Activated CD8-positive, alpha-beta memory T cell treated with anti-CD3 and anti-CD28 coated beads for 4 hours (primary cell): Measurements from ENCODE around the gene POM121L2.
A peak's percentile ranks its signal among the peaks of the same experiment; 100 is the strongest.

Source experiments
- DNase-seq, 2 donors: peaks; one replicate each; pipeline ENCODE4 v3.0.0-alpha.2; 2020; ENCODE audit warnings: low read depth in 2 of 2

Gene POM121L2

GRCh38 chr6:27312146-27312949, at the start of gene POM121L2:
POM121L2 (minus strand) TSS chr6:27312273; CDS start chr6:27312170, 103 bp downstream.
- DNase-seq, result peak; percentile 24 to 26

- no peak for DNase-seq
Measured at GRCh38 chr6:27359231-27359630, 47.2 kb upstream of the POM121L2 start.

- DNase-seq, result no peak
Measured at GRCh38 chr6:27358786-27359185, 46.7 kb upstream of the POM121L2 start.

- DNase-seq, result no peak
Measured at GRCh38 chr6:27352850-27353249, 40.8 kb upstream of the POM121L2 start.

- DNase-seq, result no peak
Measured at GRCh38 chr6:27334141-27334540, 22.1 kb upstream of the POM121L2 start.

GRCh38 chr6:27333642-27334040, 21.6 kb upstream of the POM121L2 start:
- no peak for DNase-seq

GRCh38 chr6:27332692-27333641, 20.9 kb upstream of the POM121L2 start:
- DNase-seq, result peak in 1 of 2 donors; percentile 11

GRCh38 chr6:27327023-27327738, 15.1 kb upstream of the POM121L2 start:
- no peak for DNase-seq

GRCh38 chr6:27321901-27322300, 9.8 kb upstream of the POM121L2 start:
- no peak for DNase-seq

GRCh38 chr6:27321370-27321769, 9.3 kb upstream of the POM121L2 start:
- DNase-seq, result no peak

GRCh38 chr6:27318973-27319372, 6.9 kb upstream of the POM121L2 start:
- no peak for DNase-seq

GRCh38 chr6:27314046-27314445, 2.0 kb upstream of the POM121L2 start:
- no peak for DNase-seq

GRCh38 chr6:27312950-27313271, 838 bp upstream of the POM121L2 start:
- no peak for DNase-seq

GRCh38 chr6:27311806-27312145, 297 bp downstream of the POM121L2 start:
- no peak for DNase-seq

GRCh38 chr6:27303613-27304272, 8.3 kb downstream of the POM121L2 start:
- DNase-seq, result no peak

- DNase-seq, result no peak
Measured at GRCh38 chr6:27297857-27298730, 14.0 kb downstream of the POM121L2 start.

- DNase-seq, result no peak
Measured at GRCh38 chr6:27297484-27297856, 14.6 kb downstream of the POM121L2 start.

- DNase-seq, result no peak
Measured at GRCh38 chr6:27296106-27296783, 15.8 kb downstream of the POM121L2 start.

- no peak for DNase-seq
Measured at GRCh38 chr6:27295301-27296079, 16.6 kb downstream of the POM121L2 start.
